OCI-LY7 (cell line): Measurements from ENCODE around the gene SRCAP.

ENCODE experiments used
- EZH2phosphoT487 ChIP-seq: fragments of 200-600 bp; sonication (generic); IDR thresholded peaks from 2 replicates; pipeline ENCODE4 v1.6.1; 2018; ENCODE audit warnings: low read depth, borderline replicate concordance, mild to moderate bottlenecking, mixed run types, antibody characterized with exemption, low read length, moderate library complexity, mixed read lengths
- TF ChIP-seq, protein P1 (sequence below): fragments of 200-600 bp; sonication (generic); conservative IDR thresholded peaks from 2 replicates; pipeline ENCODE4 v1.5.1; 2014; ENCODE audit warnings: mild to moderate bottlenecking, antibody characterized with exemption, low read length, moderate library complexity, mixed read lengths

DNA sequence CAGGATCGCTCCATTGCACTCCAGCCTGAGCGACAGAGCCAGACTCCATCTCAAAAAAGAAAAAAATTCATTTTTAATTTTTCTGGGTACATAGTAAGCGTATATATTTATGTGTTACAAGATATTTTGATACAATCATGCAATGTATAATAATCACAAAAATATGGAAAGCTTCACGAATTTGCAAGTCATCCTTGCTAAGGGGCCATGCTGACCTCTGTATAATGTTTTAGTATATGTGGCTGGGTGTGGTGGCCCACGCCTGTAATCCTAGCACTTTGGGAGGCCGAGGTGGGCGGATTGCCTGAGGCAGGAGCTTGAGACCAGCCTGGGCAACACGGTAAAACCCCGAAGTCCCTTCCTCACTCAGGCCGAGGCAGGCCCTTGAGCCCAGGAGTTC, 23.8 kb upstream of the SRCAP start:
- TF ChIP-seq, protein P1, sequence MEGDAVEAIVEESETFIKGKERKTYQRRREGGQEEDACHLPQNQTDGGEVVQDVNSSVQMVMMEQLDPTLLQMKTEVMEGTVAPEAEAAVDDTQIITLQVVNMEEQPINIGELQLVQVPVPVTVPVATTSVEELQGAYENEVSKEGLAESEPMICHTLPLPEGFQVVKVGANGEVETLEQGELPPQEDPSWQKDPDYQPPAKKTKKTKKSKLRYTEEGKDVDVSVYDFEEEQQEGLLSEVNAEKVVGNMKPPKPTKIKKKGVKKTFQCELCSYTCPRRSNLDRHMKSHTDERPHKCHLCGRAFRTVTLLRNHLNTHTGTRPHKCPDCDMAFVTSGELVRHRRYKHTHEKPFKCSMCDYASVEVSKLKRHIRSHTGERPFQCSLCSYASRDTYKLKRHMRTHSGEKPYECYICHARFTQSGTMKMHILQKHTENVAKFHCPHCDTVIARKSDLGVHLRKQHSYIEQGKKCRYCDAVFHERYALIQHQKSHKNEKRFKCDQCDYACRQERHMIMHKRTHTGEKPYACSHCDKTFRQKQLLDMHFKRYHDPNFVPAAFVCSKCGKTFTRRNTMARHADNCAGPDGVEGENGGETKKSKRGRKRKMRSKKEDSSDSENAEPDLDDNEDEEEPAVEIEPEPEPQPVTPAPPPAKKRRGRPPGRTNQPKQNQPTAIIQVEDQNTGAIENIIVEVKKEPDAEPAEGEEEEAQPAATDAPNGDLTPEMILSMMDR, result no peak
- TF ChIP-seq EZH2phosphoT487, result no peak
